Progenitor cell of endocrine pancreas (in vitro differentiated cells): ENCODE results near the gene FAM83E. TPM values are rescaled to one million over a fixed set of nuclear protein-coding genes. Genes with fewer than 3 reads are reported as not detected.
"Not testable (repeated sequence)": the region's sequence is repeated elsewhere in the genome, so short reads cannot be mapped to it uniquely, and the experiment has no call there.

Experiments used
- DNase-seq: peaks from one replicate; pipeline ENCODE4 v3.0.0; 2021; ENCODE audit warnings: low spot score; ENCODE audit not compliant: unreplicated experiment
- H3K27ac Mint-ChIP-seq: 2 replicates; pipeline ENCODE4 v1.8.0; 2021; ENCODE audit warnings: mild to moderate bottlenecking, moderate library complexity, mixed read lengths
- H3K27me3 Mint-ChIP-seq: 2 replicates; pipeline ENCODE4 v1.8.0; 2021; ENCODE audit warnings: mixed read lengths
- H3K36me3 Mint-ChIP-seq: 2 replicates; pipeline ENCODE4 v1.8.0; 2022; ENCODE audit warnings: mixed read lengths; ENCODE audit not compliant: insufficient read depth
- H3K4me1 Mint-ChIP-seq: 2 replicates; pipeline ENCODE4 v1.8.0; 2021; ENCODE audit warnings: low read depth, mixed read lengths
- H3K4me3 Mint-ChIP-seq: 2 replicates; pipeline ENCODE4 v1.8.0; 2021; ENCODE audit warnings: low read depth, mild to moderate bottlenecking, moderate library complexity, mixed read lengths
- H3K9me3 Mint-ChIP-seq: 2 replicates; pipeline ENCODE4 v1.8.0; 2021; ENCODE audit warnings: low read depth, mixed read lengths
- total RNA-seq: library from RNA; stranded (reverse); gene quantifications from 2 replicates; pipeline ENCODE4 v1.2.1, GENCODE V29; 2021
- TF ChIP-seq, protein P1 (sequence below): fragments of 200-600 bp; sonication (generic); IDR thresholded peaks from one replicate; pipeline ENCODE4 v1.5.0; 2021; ENCODE audit warnings: antibody characterized with exemption, mild to moderate bottlenecking; ENCODE audit not compliant: unreplicated experiment

Gene FAM83E
- total RNA-seq, 1 donor from 2014 or later = 4.3 TPM

DNA sequence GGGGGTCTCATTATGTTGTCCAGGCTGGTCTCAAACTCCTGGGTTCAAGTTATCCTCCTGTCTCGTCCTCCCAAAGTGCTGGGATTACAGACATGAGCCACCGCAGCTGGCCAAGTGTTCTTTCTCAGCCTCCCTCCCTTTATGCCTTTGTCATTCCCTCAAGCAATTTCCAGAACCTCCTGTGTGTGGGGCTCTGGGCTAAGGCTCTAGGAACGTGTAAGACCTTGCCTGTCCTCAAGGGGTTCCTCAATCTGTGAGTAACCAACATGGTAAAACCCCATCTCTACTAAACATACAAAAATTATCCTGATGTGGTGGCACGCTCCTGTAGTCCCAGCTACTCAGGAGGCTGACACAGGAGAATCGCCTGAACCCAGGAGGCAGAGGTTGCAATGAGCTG lies 23.9 kb downstream of the FAM83E start:
- no peak for DNase-seq
- peaks cover 31% of the 10 kb centered on the region for H3K27me3 Mint-ChIP-seq
- no peak overlapping the region for H3K27ac Mint-ChIP-seq
- no peak overlapping the region for H3K4me3 Mint-ChIP-seq
- TF ChIP-seq, protein P1, sequence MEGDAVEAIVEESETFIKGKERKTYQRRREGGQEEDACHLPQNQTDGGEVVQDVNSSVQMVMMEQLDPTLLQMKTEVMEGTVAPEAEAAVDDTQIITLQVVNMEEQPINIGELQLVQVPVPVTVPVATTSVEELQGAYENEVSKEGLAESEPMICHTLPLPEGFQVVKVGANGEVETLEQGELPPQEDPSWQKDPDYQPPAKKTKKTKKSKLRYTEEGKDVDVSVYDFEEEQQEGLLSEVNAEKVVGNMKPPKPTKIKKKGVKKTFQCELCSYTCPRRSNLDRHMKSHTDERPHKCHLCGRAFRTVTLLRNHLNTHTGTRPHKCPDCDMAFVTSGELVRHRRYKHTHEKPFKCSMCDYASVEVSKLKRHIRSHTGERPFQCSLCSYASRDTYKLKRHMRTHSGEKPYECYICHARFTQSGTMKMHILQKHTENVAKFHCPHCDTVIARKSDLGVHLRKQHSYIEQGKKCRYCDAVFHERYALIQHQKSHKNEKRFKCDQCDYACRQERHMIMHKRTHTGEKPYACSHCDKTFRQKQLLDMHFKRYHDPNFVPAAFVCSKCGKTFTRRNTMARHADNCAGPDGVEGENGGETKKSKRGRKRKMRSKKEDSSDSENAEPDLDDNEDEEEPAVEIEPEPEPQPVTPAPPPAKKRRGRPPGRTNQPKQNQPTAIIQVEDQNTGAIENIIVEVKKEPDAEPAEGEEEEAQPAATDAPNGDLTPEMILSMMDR = no peak
- no peaks in the 10 kb centered on the region for H3K36me3 Mint-ChIP-seq
- H3K4me1 Mint-ChIP-seq = peaks cover 1% of the 10 kb centered on the region
- no peaks in the 10 kb centered on the region for H3K9me3 Mint-ChIP-seq

DNA sequence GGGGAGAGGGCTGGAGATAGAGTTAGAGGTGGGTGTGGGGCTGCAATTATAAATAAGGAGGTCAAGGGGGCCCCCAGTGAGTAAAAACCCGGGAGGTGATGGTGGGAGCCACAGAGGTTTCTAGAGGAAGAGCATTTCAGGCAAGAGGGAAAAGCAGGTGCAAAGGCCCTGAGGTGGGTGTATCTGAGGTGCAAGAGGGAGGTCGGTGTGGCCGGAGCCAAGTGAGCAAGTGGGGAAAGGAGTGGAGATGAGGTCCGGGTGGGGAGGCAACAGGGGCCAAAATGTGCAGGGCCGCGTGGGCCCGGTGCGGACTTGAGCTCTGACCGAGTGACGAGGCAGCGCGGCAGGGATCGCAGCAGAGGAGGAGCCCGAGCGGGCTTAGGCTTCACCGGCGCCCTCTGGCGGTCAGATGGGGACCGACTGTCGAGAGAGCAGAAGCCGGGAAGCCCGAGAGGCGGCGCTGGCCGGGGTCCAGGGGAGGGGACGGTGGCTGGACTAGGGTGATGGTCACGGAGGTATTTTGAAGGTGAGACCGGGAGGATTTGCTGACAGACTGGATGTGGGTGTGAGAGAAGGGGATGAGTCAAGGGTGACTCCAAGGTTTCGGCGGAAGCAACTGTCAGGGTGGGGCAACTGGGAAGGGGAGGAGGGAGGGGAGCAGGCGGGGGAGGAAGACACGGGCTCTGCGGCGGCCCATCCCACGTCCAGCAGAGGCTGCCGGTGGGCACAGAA lies 26.0 kb downstream of the FAM83E start:
- TF ChIP-seq, protein P1 = peak; percentile 92
- Mint-ChIP-seq H3K4me3 (peak overlapping the region; percentile 64), H3K27me3 (peaks cover 38% of the 10 kb centered on the region), H3K27ac (peak overlapping the region; percentile 85), H3K9me3 (peaks cover 3% of the 10 kb centered on the region), H3K4me1 (peaks cover 3% of the 10 kb centered on the region), H3K36me3 (no peaks in the 10 kb centered on the region)
- peak; percentile 89 for DNase-seq

DNA sequence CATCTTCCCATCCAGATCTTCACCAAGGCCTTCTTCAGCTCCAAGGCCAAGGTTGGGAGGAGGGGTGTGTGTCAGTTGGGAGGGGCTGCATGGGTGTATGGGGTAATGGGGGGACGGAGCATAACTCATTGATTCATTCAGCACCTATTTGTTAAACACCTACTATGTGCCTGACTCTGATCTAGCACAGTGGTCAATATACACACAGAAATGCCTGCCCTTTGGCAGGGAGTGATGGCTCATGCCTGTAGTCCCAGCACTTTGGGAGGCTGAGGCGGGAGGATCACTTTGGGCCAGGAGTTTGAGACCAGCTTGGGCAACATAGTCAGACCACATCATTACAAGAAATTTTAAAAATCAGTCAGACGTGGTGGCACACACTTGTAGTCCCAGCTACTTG lies 27.5 kb downstream of the FAM83E start:
- H3K4me3 Mint-ChIP-seq = no peak overlapping the region
- TF ChIP-seq, protein P1 = no peak
- peaks cover 38% of the 10 kb centered on the region for H3K27me3 Mint-ChIP-seq
- no peak overlapping the region for H3K27ac Mint-ChIP-seq
- H3K36me3 Mint-ChIP-seq = no peaks in the 10 kb centered on the region
- H3K9me3 Mint-ChIP-seq = peaks cover 3% of the 10 kb centered on the region
- peaks cover 3% of the 10 kb centered on the region for H3K4me1 Mint-ChIP-seq
- no peak for DNase-seq

DNA sequence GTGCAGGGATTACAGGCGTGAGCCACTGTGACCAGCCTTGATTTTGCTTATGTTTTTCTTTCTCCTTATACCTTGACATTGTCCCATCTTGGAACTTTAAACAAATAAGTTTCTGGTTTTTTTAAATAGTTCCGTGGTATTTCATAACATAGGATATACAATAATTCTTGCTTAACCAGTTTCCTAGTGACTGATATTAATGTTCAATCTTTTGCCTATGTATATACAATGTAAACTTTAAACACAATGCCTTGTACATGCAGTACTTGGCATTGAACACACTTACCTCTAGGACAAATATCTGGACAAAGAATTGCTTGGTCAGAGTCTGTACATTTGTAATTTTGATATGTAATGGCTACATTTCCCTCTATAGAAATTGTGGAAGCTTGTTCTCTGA lies 32.7 kb downstream of the FAM83E start:
- Mint-ChIP-seq H3K9me3 (peaks cover 3% of the 10 kb centered on the region), H3K27me3 (peaks cover 15% of the 10 kb centered on the region), H3K4me1 (peaks cover 1% of the 10 kb centered on the region), H3K27ac (no peak overlapping the region), H3K36me3 (no peaks in the 10 kb centered on the region), H3K4me3 (no peak overlapping the region)
- no peak for DNase-seq
- TF ChIP-seq, protein P1 = no peak

DNA sequence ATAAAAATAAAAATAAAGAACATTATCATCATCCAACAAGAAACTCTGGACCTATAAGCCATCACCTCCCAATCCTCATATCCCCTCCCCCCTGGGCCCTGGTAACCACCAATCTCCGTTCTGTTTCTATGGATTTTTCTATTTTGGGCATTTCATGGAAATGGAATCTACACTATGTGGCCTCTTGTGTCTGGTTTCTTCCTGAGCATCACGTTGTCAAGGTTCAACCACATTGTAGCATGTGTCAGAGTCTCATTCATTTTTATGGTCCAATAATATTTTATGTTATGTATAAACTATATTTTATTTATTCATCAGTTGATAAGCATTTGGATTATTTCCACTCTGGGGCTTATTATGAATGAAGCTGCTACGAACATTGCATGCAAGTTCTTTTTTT lies 36.0 kb downstream of the FAM83E start:
- Mint-ChIP-seq H3K9me3 (no peaks in the 10 kb centered on the region), H3K4me3 (no peak overlapping the region), H3K4me1 (no peaks in the 10 kb centered on the region), H3K27ac (no peak overlapping the region), H3K27me3 (no peaks in the 10 kb centered on the region), H3K36me3 (no peaks in the 10 kb centered on the region)
- DNase-seq = no peak
- TF ChIP-seq, protein P1 = no peak

DNA sequence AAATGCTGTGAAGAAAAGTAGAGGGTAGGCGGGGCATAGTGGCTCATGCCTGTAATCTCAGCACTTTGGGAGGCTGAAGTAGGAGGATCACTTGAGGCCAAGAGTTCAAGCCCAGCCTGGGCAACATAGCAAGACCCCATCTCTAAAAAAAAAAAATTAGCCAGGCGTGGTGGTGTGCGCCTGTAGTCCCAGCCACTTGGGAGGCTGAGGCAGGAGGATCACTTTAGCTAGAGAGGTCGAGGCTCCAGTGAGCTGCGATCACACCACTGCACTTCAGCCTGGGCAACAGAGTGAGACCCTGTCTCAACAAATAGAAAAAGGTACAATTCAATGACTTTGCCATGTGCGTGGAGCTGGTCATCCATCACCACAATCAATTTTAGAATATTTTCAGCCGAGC lies 37.0 kb downstream of the FAM83E start:
- not testable (repeated sequence) for H3K4me3 Mint-ChIP-seq, H3K27me3 Mint-ChIP-seq, H3K27ac Mint-ChIP-seq, H3K4me1 Mint-ChIP-seq, DNase-seq, H3K36me3 Mint-ChIP-seq, H3K9me3 Mint-ChIP-seq
